ENCODE results near the gene APOBEC2.
A peak's percentile ranks its signal among the peaks of the same experiment; 100 is the strongest.

APOBEC2 gene

DNA sequence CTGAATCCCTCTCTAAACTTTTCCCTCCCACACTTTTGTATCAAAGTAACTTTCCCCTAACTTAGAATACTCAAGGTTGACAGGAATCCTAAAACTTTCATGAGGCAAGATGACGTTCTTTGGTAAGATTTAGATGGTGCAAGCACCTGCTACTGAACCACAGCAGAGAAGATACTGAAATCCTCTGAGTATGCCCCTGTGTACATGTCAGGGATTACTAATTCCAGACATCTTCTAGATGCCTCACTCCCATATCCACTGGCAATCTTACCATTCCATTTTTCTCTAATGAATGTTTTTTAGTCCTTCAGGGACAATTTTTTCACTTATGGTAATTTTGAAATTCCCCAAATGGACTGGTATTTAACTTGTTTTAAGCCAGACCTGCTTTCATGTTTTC, 9.1 kb downstream of the APOBEC2 start:
- no peak for DNase-seq

DNA sequence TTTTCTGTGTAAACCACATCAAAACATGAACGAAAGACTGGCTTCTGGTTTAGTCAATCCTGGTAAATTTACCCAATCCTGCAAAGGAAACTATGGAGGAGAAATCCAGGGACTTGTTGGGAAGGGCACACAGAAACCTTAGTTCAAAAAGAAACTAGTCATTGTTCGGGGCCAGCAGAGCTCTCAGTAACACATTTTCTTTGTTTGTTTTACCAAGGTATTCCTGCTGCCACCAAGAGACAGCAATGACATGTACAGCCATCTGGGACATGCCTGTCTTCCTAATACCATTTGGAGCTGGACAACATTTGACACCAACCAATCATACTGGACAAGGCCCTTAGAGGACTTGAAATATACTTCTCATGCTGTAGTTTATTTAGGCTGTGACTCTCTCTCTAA, 10.9 kb downstream of the APOBEC2 start:
- no peak for DNase-seq

DNA sequence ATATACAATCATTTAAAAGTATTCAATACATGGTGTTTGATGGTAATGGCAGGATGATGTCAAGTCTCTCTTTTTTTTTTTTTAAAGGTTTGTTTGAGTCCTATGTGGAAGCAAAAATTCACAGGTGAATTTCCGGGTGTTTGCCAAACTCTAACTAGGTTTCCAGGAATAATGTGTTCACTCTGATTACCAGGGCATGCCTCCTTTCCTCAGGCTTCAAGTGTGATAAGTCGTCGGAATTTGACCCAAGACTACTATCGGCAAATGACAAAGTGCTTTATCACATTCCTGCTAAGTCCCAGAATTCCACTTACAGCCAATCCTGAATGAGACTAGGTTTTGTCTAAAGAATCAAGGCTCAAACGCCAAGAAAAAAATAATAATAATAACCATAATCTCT, 11.8 kb downstream of the APOBEC2 start:
- DNase-seq = no peak

DNA sequence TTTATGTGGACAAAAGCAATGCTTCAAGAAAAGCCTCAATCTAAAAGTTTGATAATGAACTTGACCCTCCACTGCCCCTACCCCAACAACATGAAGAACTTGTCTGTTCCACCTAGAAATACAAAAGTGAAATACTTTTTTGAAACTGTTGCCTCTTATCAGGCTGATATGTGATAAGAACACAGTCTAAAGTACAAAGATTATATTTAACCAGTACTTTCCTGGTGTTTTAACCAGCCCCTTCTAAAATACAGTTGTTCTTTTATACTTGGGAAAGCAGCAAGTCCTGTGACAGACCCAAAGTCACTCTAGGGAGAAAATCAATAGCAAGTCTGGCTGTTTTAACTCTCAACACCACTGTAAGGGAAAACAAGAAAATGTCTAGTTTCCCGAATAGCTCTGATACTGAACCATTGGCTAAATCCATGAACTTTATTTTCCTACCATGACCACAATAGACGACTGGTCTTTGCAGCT, 12.6 kb downstream of the APOBEC2 start:
- DNase-seq = no peak

DNA sequence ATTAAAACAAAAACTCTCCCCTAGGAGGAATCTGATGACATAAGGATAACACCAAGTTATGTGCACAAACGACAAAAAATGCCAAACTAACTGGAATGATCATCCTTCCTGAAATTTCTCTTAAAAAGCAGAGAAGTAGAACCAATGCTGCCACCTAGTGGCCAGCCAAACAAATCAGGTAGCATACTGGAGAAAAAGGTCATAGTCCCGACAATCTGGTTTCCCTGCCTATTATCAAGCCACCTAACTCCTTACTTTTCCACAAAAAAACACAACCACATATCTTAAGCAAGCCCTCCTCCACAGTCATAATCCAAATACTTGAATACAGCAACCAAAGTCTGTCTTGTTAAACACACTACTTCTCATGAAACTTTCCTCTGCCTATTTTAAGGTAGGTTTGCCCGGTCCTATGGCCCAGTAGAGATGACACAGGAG, 13.9 kb downstream of the APOBEC2 start:
- peak; percentile 64 for DNase-seq

DNA sequence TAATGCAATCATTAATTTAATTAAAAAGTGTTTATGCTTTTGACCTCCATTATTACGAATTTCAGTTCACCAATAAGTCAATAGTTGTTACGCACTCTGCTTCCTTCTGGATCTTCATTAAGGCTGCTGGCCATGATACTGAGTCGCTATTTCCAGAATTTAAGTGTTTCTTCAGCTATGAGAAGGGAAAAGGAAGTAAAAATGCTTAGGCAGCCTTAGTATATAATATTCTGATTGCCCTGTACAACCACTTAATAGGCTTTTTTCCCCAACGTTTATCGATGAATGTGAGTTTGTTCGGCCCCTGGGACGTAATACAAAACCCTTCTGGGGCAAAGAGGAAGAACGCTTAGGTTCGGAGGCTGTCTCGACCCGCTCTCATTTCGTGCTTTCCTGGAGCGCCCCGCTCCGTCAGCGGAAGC, 18.5 kb downstream of the APOBEC2 start:
- DNase-seq = peak; percentile 66

DNA sequence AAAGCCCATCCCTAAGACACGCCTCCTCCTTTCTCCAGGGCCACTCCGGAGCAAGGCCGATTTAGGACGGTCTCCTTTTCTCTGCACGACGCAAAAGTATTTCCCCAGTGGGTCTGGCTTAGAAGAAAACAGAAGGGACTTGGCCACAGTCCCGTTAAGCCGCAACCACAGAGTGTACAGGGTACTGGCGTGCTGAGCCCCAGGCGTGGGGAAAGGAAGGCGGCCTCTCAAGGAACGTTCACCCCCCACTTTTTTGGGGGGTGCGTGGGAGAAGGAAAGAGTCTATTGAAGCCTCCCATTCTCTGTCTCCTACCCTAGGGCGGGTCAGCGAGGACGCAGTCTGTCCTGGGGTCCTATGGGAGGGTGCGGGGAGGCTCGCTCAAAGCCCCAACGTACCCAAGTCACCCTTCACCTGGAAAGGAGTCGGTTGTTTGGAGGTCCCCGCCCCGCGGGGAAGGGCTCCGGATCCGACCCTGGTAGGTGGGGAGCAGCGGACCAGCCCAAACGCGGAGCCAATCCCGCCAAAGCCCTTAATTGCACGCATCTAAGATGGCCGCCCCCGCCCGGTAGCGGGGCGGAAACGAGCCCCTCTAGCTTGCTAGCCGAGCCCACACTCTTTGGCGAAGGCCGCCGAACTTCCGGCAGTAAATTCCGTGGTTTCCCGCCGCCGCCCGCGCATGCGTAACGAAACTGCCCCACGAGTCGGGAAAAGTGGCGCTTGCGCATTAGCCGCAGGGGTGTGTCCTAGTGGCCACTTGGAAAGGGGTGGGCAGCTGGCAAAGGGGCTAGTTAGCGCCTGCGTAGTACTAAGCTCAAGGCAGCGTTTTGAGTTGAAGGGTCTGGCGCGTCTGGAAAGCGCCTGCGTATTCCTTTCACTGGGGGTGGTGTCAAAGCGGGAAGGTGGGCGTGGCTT, 19.2 kb downstream of the APOBEC2 start, which contains the start of gene OARD1:
TSS of gene OARD1 (minus strand) at position 434 of the 913 bp plus-strand sequence. CDS start 722 bp downstream, outside the sequence.
- DNase-seq = peak; percentile 99

DNA sequence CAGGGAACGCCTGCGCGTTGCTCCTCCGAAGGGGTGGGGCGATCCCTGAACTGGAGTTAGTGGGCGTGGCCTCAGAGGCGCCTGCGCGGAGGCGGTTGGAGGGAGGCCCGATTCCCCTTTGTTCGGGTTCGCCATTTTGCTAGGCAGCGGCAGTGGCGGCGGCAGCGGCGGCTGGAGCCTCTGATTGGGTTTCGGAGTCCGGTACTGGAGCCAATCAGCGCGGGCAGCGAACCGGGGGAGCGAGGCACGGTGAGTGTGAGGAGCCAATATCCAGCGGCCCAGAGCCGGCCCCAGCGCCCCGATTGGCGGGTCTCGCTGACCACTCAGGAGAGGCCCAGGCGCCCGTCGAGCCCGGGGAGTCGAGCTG, 19.8 kb downstream of the APOBEC2 start, which contains the start of gene NFYA:
TSS of gene NFYA (plus strand) at position 139 of the 367 bp plus-strand sequence. CDS start 6,116 bp downstream, outside the sequence.
- DNase-seq = peak; percentile 100

DNA sequence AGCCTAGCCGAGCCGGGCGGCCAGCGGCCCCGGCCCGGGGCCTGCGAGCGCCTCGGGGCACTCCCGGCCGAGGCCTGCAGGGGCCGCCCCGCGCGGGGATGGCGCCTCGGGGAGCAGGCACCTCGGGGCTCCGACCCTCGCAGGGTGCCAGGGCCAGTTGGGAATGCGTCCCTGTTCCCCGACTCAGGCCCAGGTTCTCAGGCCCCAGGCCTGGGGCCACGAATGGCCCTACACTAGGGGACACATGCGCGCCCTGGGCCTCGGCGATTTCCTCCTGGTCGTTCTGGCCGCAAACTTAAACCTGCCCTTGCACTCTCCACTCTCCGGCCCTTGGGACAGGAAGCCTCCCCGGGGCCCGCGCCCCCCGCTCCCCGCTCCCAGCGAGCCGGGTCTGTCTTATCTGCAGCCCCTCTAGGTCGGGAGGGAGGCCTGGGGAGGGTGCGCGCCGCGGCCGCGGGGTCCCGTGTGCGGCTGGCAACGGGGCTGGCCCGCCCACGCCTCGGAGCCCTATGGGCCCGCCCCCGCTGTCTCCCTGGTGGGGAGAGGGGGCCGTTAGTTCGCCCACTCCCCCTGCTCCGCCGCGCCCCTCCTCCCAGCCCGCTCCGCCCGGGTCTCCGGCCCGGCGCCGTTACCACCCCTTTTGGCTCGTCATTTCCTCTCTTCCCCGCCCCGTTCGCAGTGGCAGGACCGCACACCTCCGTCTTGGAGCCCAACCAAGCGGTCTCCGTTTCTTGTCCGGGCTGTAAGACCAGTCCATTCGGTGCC, 20.4 kb downstream of the APOBEC2 start:
- DNase-seq = peak; percentile 73

DNA sequence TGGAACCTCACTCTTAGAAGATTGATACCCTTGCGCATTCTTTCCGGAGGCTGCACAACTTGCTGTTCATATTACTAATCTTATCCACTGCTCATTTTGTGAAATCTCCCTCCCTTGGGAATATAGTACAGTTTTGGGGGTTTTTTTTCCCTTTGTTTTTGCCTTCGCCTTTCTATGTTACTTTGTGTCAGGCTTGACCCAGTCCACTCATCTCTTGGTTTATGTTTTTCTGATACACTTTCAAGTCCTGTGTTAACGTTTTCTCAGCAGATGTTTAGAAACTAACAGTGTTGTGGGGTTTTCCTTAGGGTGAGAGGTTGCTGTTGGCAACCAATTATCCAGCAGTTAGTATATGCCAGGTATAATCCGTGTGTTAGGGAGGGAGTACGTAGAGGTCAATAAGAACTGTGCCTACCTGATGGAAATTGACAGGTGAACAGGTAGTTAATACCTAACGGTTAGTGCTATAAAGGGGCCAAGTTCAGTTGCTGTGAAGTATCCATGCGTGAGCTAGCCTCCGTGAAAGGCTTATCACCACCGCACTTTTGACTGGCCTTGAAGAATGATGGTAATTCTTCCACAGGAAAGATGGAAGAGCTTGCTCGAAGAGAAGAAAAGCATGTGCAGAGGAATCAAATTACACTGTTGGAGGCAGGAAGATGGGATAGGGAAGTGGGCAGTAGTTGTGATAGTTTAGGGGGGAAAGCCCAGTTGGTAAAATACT, 21.1 kb downstream of the APOBEC2 start:
- DNase-seq = no peak

DNA sequence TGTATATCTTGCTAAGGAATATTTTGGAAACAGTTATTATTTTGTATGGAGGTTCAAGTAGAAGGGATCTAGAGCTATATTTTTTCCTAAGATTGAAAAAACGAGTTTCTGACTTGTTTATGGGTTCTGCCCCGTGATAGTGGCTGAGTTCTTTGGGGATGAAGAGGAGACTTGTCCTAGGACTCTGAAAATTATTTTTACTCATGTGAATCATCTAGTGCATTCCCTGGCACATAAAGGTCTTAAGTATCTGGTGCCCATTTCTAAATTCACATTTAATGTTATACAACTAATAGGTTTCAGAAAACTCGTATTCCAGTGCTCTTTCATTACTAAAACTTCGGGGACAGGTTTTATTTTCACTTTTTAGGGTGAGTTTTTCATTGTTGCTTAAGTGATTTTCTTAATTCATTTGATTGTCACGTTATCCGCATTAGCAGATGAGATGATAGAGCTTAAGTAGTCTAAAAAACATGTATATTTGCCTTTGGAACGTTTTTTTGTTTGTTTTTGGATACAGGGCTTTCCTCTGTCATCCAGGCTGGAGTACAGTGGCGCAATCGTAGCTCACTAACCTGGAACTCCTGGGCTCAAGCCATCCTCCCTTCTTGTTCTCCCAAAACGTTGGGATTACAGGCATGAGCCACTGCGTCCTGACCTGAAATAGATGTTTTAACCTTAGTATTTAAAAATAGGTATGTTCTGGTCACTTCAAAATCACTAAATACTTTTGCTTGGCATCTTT, 21.9 kb downstream of the APOBEC2 start:
- no peak for DNase-seq

DNA sequence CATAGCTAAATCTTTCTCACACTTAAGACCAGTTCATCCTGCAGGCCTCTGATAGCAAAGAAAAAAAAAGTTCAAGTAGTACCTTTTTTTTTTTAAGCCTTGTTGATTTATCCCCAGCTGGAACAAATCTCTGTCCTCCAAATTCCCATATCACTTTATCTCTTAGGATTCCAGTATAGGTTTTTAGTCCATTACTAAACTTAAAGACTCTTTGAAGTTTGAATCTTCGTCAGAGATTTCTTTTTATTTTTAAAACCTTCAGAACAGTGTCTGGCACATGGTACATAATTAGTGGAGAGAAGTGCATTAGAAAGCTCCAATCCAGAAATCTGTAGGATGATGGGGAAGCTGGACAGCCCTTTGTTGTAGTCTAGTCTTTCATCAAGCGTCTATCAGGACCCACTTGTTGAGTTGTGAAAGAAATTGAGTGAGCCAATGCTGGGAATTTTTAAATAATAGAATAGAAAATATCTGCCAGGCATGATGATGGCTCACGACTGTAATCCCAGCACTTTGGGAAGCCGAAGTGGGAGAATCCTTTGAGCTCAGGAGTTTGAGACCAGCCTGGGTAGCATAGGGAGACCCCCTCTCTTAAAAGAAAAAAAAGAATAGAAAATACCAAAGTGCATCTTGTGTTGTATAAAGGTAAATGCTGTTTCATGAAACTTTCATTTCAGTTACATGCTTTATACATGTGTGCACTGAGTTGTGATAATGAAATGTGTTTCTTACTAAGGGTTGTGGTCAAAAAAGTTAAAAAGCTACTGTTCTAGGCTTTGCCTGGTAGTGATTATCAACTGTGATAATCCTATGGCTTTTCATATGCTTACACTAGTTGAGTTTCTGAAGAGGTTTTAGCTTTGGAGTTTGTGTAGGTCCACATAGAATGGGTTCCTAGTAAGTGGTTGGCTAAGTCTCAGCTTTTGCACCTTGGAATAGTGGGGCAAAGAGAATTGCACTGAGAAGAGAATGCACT, 22.9 kb downstream of the APOBEC2 start:
- no peak for DNase-seq

DNA sequence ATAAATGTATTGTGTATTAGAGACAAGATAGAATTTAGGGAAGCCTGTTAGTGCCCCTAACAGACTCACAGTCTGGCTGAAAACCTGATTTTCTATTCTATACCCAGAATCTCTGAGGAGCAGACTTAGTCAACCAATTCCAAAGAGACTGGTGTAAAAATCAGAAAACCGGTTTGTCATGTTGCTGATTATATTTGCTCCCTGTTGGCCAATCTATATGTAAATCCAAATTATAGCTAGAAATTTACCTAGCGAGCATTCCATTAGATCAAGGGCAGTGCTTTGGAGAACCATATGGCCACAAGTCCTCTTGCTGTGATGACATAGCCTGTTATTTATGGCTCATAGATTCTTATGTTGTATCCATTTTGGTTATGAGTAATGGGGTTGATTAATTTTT, 24.5 kb downstream of the APOBEC2 start:
- DNase-seq = no peak

DNA sequence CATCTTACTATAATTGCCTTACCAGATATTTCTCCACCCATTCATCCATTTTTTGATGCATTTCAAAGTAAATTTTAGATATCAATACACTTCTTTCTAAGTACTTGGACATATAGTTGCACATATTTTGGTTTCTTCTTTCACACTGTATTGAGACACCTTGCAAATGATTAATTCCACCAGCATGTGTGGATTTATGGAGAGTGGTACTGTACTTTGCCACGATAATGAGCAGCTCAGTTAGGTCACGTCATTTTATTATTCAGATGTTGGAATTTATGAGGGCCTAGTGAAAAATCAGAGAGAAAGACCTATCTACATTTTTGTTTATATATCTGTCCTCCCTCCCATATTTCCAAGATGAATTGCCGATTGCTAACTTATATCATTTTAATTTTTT, 25.1 kb downstream of the APOBEC2 start:
- no peak for DNase-seq

DNA sequence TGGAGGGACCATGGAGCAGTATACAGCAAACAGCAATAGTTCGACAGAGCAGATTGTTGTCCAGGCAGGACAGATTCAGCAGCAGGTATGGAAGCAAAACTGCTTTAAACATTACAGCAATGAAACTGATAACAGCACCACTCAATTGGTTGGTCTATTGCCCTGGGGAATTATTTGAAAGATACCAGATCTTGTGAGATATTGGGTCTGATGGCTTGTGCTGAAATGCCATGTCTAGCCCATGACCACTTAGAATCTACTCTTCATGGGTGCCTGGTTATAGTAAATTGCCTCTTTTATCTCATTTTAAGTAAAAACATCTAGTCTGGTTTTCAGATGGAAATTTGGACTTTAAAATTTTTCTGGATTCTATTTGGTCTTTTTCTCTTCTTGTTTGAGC, 26.1 kb downstream of the APOBEC2 start:
- no peak for DNase-seq

DNA sequence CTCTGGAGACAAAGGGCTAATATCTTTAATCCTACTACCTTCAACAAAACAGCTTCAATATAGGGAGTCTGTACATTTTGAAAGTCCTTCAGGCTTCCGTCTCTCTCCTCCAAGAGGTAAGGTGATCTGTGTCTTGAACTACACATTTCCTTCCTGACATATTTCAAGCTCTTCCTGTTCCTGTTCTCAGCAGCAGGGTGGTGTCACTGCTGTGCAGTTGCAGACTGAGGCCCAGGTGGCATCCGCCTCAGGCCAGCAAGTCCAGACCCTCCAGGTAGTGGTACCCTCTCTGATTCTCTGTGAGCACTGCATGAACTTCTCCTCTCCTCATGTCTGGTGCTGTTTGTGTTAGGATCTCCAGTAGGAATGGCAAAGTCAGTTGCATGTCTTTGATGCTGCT, 27.6 kb downstream of the APOBEC2 start:
- DNase-seq = no peak

DNA sequence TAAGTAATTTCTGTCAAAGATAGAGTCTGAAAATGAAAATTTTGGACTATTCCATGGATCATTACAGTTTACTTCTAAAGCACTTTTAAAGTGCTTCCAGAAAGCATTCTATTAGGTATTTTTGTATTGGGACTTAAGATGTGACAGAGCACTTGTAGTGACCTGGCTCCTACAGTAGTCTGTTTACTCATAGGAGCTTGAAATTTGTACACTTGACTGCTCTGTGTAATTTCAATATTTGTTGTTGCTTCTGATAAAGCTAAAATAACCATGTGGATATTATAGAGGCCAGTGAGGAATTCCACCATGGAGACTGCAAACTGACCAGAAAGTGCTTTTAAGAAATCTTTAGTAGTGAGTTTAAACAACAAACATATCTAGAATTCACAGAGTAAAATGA, 30.1 kb downstream of the APOBEC2 start:
- no peak for DNase-seq

DNA sequence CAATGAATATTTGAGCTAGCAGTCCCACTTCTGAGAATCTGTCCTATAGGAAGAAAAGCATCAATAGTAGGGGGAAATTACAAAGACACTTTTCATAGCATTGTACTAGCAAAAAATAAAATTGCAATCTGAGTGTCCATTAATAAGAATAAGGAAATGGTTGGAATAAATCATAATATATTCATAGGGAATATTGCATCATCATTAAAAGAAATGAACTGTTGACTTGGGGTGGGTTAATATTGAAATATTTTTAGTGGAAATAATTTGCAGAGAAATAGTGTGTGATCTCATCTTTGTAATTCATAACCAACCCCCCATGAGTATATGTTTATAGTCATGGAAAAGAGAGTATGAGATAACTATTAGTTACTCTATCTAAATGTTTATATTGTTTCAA, 32.2 kb downstream of the APOBEC2 start:
- no peak for DNase-seq

DNA sequence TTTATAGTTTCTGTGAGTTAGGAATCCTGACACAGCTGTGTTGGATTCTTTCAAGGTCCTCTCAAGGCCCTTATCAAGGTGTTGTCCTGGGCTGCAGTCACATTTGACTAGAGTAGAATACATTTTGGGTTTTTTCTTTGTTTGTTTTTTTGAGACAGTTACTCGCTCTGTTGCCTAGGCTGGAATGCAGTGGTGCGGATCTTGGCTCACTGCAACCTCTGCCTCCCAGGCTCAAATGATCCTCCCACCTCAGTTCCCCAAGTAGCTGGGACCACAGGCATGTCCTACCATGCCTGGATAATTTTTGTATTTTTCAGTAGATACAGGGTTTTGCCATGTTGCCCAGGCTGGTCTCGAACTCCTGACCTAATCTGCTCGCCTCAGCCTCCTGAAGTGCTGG, 35.4 kb downstream of the APOBEC2 start:
- DNase-seq = no peak

DNA sequence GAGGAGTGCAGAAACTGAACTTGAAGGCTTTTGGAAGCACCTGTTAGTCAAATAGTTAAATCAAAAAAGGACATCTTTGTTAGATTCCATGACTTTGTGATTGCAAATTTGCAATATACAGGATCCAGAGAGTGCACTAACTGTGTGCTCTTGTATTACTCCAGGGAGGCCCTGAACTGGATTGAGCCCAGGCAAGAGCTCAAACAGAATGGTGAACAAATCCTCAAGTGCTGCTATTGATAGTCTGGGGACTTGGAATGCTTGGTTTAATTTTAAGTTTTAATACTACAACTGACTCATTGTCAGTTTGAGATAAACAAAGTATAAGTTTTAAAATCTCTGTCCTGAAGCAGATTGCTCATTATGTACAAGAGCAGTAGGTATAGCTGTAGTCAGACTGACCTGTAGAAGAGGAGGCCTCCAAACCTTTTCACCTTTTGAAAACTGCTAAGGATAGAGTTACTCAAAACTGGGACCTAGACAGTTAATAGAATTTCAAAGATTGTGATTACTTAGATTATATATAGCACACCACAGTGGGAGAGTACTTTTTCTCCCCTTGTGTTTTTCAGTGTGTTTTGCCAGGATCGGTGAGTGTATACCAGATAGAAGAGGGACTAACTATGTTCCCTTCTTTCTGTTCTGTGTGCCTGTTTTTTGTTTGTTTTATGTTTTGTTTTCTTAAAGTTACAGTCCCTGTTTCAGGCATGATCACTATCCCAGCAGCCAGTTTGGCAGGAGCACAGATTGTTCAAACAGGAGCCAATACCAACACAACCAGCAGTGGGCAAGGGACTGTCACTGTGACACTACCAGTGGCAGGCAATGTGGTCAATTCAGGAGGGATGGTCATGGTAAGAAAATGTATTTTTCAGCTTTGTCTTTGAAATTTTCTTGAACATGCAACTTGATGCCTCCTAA, 38.1 kb downstream of the APOBEC2 start:
- no peak for DNase-seq

Data from effector CD4-positive, alpha-beta T cell (primary cell).